NOMO-1 treated with DMSO at 0.1 percent for 48 hours (cell line): ENCODE measurements around the gene EYS.
A peak's percentile ranks its signal among the peaks of the same experiment; 100 is the strongest.

Experiments used
- DNase-seq: peaks from one replicate; lab custom pipeline; 2025; ENCODE audit not compliant: unreplicated experiment; lab: John Stamatoyannopoulos, UW

The EYS gene

GRCh38 chr6:65707126-65707826 is at the start of gene EYS:
TSS of gene EYS (minus strand) at chr6:65707226. CDS start at chr6:65495410, 211,816 bp downstream.
- no peak for DNase-seq

DNA sequence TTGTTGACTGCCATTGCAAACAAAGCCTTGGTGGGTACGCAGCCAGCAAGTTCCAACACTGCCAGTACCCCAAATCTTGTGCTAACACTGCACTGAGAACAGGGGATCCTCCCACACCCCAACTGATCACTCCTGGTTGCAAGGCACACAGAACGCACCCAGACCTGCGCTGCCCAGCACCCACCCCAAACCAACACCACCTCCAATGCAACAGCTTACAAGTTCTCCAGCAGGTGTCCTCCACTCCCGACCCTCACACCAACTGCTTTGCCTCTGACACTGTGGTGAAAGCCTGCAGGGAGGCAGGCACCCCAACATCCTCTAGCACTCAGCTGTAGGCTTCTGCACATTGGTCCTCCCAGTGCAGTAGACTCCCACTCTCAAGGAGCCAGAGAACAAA is 39.3 kb upstream of the EYS start:
- DNase-seq = no peak

DNA sequence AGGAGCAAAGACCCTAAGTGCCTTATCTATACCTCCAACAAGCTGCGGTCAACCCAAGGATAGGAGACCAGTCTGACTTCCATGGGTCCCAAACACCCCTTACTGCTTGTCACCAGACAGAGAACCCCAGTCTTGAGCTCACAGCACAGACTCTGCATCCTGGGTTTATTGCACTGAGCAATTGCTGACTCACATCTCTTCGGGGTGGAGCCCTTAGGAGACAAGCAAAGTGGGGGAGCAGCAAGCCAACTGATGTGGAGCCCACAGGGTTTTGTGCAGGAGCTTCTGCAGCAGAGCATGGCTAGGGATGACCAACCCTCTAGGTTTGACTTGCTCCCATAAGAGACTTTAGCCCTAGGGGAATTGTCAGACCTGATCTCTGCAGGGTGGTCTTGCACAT is 38.6 kb upstream of the EYS start:
- no peak for DNase-seq

DNA sequence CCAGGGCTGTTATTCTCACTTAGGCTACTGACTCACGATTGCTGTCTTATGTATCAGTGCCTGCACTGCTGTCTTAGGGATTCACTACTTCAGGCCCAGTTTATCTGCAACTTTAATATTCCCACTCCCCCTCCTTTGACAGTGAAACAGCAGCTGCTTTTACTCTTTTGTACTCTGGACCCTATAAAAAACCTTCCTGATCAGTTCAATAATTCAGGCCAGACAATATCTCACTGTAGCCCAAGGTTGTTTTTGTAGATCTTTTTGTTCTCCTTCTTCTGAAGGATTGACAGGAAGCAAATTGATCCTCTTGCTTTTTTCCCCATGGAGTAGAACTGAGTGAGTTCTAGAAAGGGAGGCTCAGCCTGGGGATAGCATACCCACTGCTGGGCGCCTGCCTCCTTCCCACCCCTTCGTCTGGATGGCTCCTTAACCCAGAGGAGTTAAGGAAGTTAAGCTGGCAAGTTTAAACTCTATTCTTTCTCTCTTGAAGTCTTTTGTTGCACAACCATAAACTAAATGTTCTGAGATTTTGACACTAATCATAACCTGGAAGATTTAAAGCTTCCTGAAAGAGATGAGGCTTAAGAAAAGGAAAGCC is 22.0 kb upstream of the EYS start:
- no peak for DNase-seq

- peak; percentile 48 for DNase-seq
Observed at GRCh38 chr6:65719101-65719500, 12.1 kb upstream of the EYS start.

- DNase-seq = no peak
Observed at GRCh38 chr6:65711531-65711930, 4.5 kb upstream of the EYS start.

- DNase-seq = no peak
Observed at GRCh38 chr6:65709099-65709830, 2.2 kb upstream of the EYS start.

DNA sequence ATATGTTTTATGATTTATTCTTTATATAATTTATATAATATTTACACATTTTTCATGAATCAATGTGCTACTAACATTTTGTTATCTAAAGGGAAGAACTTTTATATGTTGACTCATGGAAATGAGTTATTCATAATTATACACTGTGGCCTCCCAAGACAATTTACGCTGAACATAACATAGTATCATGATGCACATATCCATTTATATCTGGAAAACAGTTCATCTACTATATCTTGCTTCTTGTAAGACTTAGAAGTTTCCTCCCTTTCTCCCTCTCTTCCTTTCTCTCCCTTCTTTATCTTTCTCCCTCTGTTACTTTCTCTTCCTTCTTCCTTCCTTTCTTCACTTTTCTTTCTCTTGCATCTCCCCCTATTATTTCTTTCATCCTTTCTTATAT is 1.1 kb upstream of the EYS start:
- DNase-seq = no peak

DNA sequence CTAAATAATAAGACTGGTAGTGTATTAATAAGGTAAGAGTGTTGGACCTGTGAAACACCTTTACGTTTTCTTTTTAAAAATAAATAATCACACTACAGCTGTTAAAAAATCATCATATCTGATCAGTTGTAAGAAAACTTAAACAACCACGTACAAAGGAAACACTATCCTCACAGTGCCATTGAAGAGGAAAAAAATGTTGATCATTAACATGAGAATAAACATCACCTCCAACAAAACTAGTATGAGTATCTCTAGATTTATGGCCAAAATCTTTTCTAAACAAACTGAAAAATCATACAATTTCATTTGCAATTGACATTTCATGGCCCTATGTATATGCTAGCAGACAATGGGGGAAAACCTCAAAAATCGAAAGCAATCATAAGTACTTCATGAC is 590 bp downstream of the EYS start:
- DNase-seq = no peak

DNA sequence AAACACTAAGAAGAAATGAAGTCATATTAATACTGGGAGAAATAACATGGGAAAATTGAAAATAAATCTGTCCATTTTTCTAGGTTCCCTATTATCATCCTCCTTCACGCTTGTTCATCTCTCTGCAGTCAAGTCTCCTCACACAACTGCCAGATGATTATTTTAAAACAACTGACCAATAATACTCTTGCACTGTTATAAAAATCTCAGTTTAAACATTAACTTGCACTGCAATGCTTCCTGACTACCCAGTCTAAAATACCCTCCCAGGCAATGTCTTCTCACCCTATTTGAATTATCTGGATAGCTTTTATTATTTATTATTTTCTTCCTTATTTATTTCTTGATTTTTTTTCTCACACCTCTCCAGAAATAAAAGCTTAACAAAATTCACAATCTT is 5.7 kb downstream of the EYS start:
- no peak for DNase-seq

DNA sequence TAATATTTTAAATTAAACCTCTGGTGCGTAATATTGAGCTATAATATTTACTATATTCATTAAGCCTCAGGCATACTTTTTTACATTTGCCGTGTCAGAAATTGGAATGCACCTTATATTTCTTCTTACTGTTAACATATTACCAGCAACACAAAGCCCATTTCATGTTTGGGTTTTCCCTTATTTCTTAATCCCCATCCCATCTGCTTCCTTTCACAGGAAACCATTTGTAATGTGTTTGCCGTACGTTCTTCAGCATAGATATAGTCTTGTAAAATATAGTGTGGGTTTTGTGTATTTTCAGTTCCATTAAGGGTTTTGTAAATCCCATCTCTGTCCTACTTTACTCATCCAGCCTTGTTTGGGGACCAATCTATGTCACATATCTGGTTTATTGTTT is 6.5 kb downstream of the EYS start:
- DNase-seq = no peak

DNA sequence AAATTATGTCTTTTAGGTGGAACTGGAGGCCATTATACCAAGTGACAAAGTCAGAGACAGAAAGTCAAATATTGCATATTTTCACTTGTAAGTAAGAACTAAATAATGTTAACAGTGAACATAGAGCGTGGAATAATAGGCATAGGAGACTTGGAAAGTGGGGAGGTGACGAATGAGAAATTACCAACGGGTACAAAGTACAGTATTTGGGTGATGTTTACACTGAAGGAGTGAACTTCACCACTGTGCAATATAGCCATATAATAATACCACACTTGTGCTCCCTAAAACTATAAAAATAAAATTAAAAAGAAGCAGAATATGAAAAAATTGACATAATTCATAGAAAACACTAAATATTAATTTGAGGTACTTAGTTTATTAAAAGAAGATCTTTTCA is 14.9 kb downstream of the EYS start:
- no peak for DNase-seq

DNA sequence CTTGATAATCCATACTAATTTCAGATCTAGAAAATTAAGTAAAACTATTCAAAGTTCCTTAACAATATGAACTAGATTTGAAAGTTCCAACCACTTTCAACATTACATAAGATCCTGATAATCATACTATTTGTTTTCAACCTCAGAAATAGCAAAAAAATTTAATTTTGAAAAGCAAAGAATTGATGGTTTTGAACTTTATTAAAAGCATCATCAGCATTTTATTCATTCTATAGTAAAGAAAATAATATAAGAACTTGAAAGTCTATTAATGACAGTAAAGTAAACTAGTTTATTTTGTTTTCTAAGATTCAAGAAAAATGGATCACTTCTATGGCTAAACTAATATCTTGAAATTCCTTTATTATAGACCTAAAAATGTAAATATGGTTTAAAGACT is 26.8 kb downstream of the EYS start:
- no peak for DNase-seq

GRCh38 chr6:65671922-65672321 is 35.1 kb downstream of the EYS start:
- DNase-seq = no peak

DNA sequence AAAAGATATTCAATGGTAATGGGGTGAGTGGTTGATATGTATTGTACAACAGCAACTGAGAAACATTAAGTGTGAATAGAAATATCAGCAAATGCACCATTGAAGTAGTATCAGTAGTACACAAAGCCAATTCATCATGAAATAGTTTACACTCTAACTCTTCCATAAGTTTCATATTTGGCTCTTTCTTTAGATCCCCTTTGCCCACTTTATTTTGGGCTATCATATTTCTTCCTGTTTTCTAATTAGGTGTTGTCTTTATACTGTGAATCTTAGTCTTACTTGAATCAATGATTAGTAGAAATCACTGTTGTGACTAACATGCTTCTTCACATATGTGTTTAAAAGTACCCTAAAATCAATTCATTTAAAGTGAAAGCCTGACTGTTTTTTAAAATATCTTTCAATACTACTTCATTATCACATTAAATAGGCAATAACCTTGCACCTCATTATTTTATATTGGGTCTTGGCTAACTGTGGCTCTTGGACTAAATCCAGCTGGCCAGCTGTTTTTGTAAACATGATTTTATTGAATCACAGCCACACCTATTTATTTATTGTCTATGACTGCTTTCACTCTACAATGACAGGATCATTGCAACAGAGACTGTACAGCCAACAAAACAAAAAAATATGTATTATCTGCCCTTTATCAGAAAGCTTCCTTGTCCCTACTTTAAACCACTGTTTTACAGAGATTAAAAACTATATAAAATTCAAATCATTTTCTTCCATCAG is 38.9 kb downstream of the EYS start:
- DNase-seq = no peak

DNA sequence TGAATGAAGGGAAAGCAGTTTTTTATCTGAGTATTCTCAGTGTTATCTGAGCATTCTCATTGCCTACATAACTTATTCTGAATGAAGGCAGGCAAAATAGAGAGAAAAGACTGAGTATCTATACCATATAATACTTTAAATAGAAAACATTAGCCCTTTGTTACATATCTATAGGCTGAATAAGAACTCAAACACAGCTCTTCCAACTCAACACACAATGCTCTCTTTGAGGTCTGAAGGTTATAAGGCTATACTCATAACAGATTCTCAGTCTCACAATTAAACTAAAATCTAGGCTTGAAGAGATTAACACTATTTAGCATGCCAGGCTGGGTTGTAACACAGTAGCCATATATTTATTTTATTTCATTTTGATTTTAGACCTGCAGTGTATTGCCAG is 56.9 kb downstream of the EYS start:
- no peak for DNase-seq

- no peak for DNase-seq
Observed at GRCh38 chr6:65649392-65649791, 57.6 kb downstream of the EYS start.

DNA sequence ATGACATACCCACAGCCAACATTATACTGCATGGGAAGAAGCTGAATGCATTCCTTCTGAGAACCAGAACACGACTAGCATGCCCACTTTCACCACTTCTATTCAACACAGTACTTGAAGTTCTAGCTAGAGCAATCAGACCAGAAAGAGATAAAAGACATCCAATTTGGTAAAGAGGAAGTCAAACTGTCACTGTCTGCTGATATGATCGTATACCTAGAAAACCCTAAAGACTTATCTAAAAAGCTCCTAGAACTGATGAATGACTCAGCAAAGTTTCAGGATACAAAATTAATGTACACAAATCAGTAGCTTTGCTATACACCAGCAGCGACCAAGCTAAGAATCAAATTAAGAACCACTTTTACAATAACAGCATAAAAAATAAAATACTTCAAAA is 60.5 kb downstream of the EYS start:
- peak; percentile 43 for DNase-seq

- DNase-seq = no peak
Observed at GRCh38 chr6:65642776-65643175, 64.2 kb downstream of the EYS start.

- no peak for DNase-seq
Observed at GRCh38 chr6:65638047-65638831, 68.8 kb downstream of the EYS start.
